Esophagus muscularis mucosa (tissue), 4 donors: Measurements from ENCODE around the gene CASQ2. TPM values are rescaled to one million over a fixed set of nuclear protein-coding genes. Genes with fewer than 3 reads are reported as not detected.

Experiments
- DNase-seq: peaks from one replicate; pipeline ENCODE4 v3.0.0-alpha.2; 2017; ENCODE audit errors: extremely low spot score
- H3K27ac ChIP-seq, 4 donors: fragments of 200-600 bp; sonication (generic); replicated peaks in 1 of 4; 1 replicate in 3 of 4; 2 replicates in 1 of 4; pipeline ENCODE4 v1.5.1; 2016 to 2019; ENCODE audit warnings: mild to moderate bottlenecking in 1 of 4
- H3K27me3 ChIP-seq, 4 donors: fragments of 200-600 bp; sonication (generic); one replicate each; pipeline versions ENCODE4 v1.5.1 to v1.6.0; 2016 to 2019
- H3K36me3 ChIP-seq, 4 donors: fragments of 200-600 bp; sonication (generic); one replicate each; pipeline ENCODE4 v1.5.1; 2016 to 2019
- H3K4me1 ChIP-seq, 4 donors: fragments of 200-600 bp; sonication (generic); one replicate each; pipeline ENCODE4 v1.5.1; 2016 to 2019
- H3K4me3 ChIP-seq, 4 donors: fragments of 200-600 bp; sonication (generic); 1 replicate in 2 of 4; 2 replicates in 2 of 4; pipeline ENCODE4 v1.5.1; 2016 to 2019; ENCODE audit warnings: mild to moderate bottlenecking in 4 of 4, moderate library complexity in 1 of 4
- H3K9me3 ChIP-seq, 4 donors: fragments of 200-600 bp; sonication (generic); 1 replicate in 3 of 4; 2 replicates in 1 of 4; pipeline ENCODE4 v1.5.1; 2016 to 2019
- CTCF ChIP-seq, 3 experiments: fragments of 200-600 bp in 2 of 3; fragments of 450-650 bp in 1 of 3; sonication (generic) in 2 of 3; IDR thresholded peaks; one replicate each; pipeline ENCODE4 v1.5.1; 2017 to 2019; ENCODE audit warnings: antibody characterized with exemption in 3 of 3, mild to moderate bottlenecking in 2 of 3, moderate library complexity in 1 of 3
- EP300 ChIP-seq: sonication (generic); formaldehyde crosslinking; IDR thresholded peaks from one replicate; pipeline ENCODE4 v1.6.1; 2017; ENCODE audit warnings: antibody characterized with exemption
- POLR2A ChIP-seq: fragments of 450-650 bp; IDR thresholded peaks from one replicate; pipeline ENCODE4 v1.6.1; 2017; ENCODE audit warnings: antibody characterized with exemption, moderate library complexity, mild to moderate bottlenecking, low read depth
- POLR2AphosphoS5 ChIP-seq, 2 donors: sonication (generic); formaldehyde crosslinking; IDR thresholded peaks; one replicate each; pipeline ENCODE4 v1.6.1; 2017; ENCODE audit warnings: antibody characterized with exemption in 2 of 2
- WGBS: methylation state at CpG from one replicate; pipeline ENCODE4 v1.1.5; 2018; 5-methylcytosine and 5-hydroxymethylcytosine counted together
- intact Hi-C: fragments of 100-400 bp; cut with DNase I; formaldehyde crosslinking; loops from one replicate; pipeline ENCODE4 v1.15.1; 2023
- total RNA-seq, 4 donors: library from RNA; depleted of rRNA; stranded (reverse); fragments of >200 nt; gene quantifications; one replicate each; pipeline versions ENCODE4 v1.1.0 to v1.2.1, GENCODE V29; 2016

Gene CASQ2
- total RNA-seq, 4 donors from 2014 or later: 95.6 to 138 (median 108) TPM

GRCh38 chr1:115718011-115718754 lies 50.3 kb downstream of the CASQ2 start:
- WGBS: 76% methylated on average over 5 of the region's 5 CpGs
- DNase-seq: no peak
- Histone ChIP-seq H3K27ac (no peak overlapping the region), H3K9me3 (no peaks in the 10 kb centered on the region), H3K4me3 (no peak overlapping the region), H3K27me3 (no peaks in the 10 kb centered on the region), H3K4me1 (peaks cover 0 to 7% (median 2%) of the 10 kb centered on the region in 4 donors), H3K36me3 (peaks cover 0 to 17% (median 4%) of the 10 kb centered on the region in 4 donors)
- intact Hi-C loops: no loop called here
- no peak for TF ChIP-seq POLR2AphosphoS5 (IDR thresholded peaks at IDR 0.05)
- TF ChIP-seq EP300: no peak
- TF ChIP-seq CTCF (IDR thresholded peaks at IDR 0.05): no peak
- no peak for TF ChIP-seq POLR2A

- Histone ChIP-seq H3K4me1 (peaks cover 0 to 7% (median 2%) of the 10 kb centered on the region in 4 donors), H3K36me3 (peaks cover 0 to 17% (median 4%) of the 10 kb centered on the region in 4 donors), H3K4me3 (no peak overlapping the region), H3K27ac (no peak overlapping the region), H3K27me3 (no peaks in the 10 kb centered on the region), H3K9me3 (no peaks in the 10 kb centered on the region)
- no peak for DNase-seq
- 41% methylated on average over 5 of the region's 5 CpGs for WGBS
- TF ChIP-seq CTCF (IDR thresholded peaks at IDR 0.05) (peak; percentile 66 to 69 (median 67)), EP300 (no peak), POLR2AphosphoS5 (IDR thresholded peaks at IDR 0.05) (peak in 1 of 2 donors; percentile 7)
- intact Hi-C loops: loop anchor here (2.0 kb wide), 1 partner anchor 55 kb away; no protein-coding TSS in a partner anchor
Measured at GRCh38 chr1:115717541-115717940, 51.0 kb downstream of the CASQ2 start.

GRCh38 chr1:115714572-115715141 lies 53.9 kb downstream of the CASQ2 start:
- intact Hi-C loops: no loop called here

GRCh38 chr1:115713906-115714305 lies 54.6 kb downstream of the CASQ2 start:
- no peak overlapping the region for H3K27ac ChIP-seq
- H3K36me3 ChIP-seq: no peaks in the 10 kb centered on the region
- H3K9me3 ChIP-seq: no peaks in the 10 kb centered on the region
- 88% methylated on average over 5 of the region's 5 CpGs for WGBS
- H3K4me3 ChIP-seq: no peak overlapping the region
- H3K27me3 ChIP-seq: no peaks in the 10 kb centered on the region
- TF ChIP-seq EP300: no peak
- TF ChIP-seq POLR2AphosphoS5 (IDR thresholded peaks at IDR 0.05): no peak
- no peak for TF ChIP-seq POLR2A
- no peak for TF ChIP-seq CTCF (IDR thresholded peaks at IDR 0.05)
- no peak for DNase-seq
- peaks cover 0 to 7% (median 2%) of the 10 kb centered on the region in 4 donors for H3K4me1 ChIP-seq
- intact Hi-C loops: no loop called here

More at GRCh38 chr1:115714572-115715141, 53.9 kb downstream of the CASQ2 start:
- Histone ChIP-seq H3K36me3 (peaks cover 0 to under 1% (median 0%) of the 10 kb centered on the region in 4 donors), H3K4me1 (peaks cover 0 to 7% (median 2%) of the 10 kb centered on the region in 4 donors), H3K27me3 (no peaks in the 10 kb centered on the region), H3K9me3 (no peaks in the 10 kb centered on the region), H3K27ac (no peak overlapping the region), H3K4me3 (no peak overlapping the region)
- no peak for DNase-seq
- 63% methylated on average over 1 of the region's 1 CpG for WGBS
- no peak for TF ChIP-seq EP300

- WGBS: 75% methylated on average over 10 of the region's 10 CpGs
- intact Hi-C loops: no loop called here
- no peaks in the 10 kb centered on the region for H3K9me3 ChIP-seq
Measured at GRCh38 chr1:115712911-115713609, 55.5 kb downstream of the CASQ2 start.

More at GRCh38 chr1:115712911-115713609, 55.5 kb downstream of the CASQ2 start:
- no peak overlapping the region for H3K27ac ChIP-seq
- H3K36me3 ChIP-seq: no peaks in the 10 kb centered on the region
- no peaks in the 10 kb centered on the region for H3K27me3 ChIP-seq
- H3K4me1 ChIP-seq: peaks cover 0 to 6% (median 2%) of the 10 kb centered on the region in 4 donors
- H3K4me3 ChIP-seq: no peak overlapping the region
- no peak for DNase-seq
- TF ChIP-seq CTCF (IDR thresholded peaks at IDR 0.05) (no peak), EP300 (no peak), POLR2A (no peak), POLR2AphosphoS5 (IDR thresholded peaks at IDR 0.05) (no peak)
